IMR-90 (cell line): ENCODE data around the gene OR10AD1.

Experiments
- RFX5 ChIP-seq: IDR thresholded peaks from 2 replicates; pipeline ENCODE4 v1.8.0; 2012; ENCODE audit warnings: low read depth, mild to moderate bottlenecking, low read length, moderate library complexity
- TF ChIP-seq, protein P1 (sequence below): fragments of 150-350 bp; IDR thresholded peaks from 2 replicates; pipeline ENCODE4 v1.6.1; 2017; ENCODE audit warnings: mild to moderate bottlenecking, antibody characterized with exemption, low read length, low read depth
- TF ChIP-seq, protein P2 (sequence below): conservative IDR thresholded peaks from 2 replicates; pipeline ENCODE4 v1.5.1; 2012; ENCODE audit warnings: mild to moderate bottlenecking, low read depth, low read length, improper control_type of control experiment

DNA sequence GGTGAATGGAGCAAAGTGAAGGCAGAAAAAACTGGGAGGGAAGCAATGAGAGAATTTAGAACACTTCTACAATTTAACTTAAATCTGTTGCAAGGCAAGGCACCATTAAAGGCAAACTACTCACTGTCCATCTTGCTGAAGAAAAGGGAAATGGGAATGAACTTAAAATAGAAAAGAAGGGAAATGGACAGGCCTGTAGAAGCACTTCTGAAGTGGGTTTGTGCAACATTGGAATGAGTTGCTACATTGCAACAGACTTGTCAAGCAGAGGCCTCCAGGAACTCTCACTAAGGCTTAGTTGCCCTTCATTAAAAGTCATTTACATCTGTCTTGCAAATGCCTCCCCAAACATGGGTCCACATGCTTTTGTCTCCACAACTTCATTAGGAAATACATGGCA lies 13.7 kb upstream of the OR10AD1 start:
- TF ChIP-seq, protein P1, sequence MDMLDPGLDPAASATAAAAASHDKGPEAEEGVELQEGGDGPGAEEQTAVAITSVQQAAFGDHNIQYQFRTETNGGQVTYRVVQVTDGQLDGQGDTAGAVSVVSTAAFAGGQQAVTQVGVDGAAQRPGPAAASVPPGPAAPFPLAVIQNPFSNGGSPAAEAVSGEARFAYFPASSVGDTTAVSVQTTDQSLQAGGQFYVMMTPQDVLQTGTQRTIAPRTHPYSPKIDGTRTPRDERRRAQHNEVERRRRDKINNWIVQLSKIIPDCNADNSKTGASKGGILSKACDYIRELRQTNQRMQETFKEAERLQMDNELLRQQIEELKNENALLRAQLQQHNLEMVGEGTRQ = no peak
- TF ChIP-seq, protein P2, sequence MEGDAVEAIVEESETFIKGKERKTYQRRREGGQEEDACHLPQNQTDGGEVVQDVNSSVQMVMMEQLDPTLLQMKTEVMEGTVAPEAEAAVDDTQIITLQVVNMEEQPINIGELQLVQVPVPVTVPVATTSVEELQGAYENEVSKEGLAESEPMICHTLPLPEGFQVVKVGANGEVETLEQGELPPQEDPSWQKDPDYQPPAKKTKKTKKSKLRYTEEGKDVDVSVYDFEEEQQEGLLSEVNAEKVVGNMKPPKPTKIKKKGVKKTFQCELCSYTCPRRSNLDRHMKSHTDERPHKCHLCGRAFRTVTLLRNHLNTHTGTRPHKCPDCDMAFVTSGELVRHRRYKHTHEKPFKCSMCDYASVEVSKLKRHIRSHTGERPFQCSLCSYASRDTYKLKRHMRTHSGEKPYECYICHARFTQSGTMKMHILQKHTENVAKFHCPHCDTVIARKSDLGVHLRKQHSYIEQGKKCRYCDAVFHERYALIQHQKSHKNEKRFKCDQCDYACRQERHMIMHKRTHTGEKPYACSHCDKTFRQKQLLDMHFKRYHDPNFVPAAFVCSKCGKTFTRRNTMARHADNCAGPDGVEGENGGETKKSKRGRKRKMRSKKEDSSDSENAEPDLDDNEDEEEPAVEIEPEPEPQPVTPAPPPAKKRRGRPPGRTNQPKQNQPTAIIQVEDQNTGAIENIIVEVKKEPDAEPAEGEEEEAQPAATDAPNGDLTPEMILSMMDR = no peak
- no peak for TF ChIP-seq RFX5
